DMS153 treated with DMSO at 0.1 percent for 48 hours (cell line): Measurements from ENCODE around the gene PARD6A.
"Not testable (repeated sequence)": the region's sequence is repeated elsewhere in the genome, so short reads cannot be mapped to it uniquely, and the experiment has no call there.

Source experiments
- DNase-seq: peaks from one replicate; lab custom pipeline; 2025; ENCODE audit not compliant: unreplicated experiment; lab: John Stamatoyannopoulos, UW

The PARD6A gene

DNA sequence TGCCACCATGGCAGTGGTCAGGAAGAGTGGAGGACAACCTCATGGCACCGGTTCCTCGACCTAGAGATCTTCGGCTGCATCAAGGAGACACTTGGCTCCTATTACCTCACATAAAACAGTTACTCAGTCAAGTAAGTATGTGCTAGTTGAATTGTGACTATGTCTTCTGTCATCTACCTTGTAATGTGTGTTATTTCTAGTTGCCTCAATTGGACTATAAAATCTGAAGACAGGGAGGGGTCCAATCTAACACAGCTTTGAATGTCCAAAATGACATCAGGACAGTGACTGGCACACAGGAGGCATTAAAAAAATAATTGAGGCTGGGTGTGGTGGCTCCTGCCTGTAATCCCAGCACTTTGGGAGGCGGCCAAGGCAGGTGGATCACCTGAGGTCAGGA is 23.0 kb downstream of the PARD6A start:
- DNase-seq = no peak

DNA sequence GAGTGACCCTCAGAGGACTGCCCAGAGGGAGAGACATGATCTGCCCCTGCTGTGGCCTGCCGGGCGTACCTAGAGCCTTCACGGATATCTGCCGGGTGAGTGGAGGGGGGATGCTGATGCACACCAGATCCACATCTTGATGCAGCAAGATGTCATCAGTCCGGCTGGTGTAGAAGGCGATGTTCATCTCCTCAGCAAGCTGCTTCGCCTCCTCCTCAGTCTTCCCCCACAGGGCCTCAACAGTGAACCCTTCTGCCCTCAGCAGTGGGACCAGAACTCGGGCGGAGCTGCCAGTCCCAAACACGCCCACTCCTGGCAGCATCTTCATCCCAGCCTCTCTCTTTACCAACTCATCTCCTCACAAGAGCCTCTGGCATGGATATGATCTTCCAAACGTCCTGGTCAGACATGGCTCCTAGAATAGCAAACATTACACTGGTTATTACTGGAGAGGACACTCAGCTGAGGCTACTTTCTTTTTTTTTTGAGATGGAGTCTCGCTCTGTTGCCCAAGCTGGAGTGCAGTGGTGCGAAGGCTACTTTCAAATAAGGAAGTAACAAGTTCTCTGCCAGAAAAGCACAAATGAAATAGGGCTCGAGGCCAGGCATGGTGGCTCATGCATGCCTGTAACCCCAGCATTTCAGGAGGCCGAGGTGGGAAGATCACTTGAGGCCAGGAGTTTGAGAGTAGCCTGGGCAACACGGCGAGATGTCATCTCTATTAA is 24.8 kb downstream of the PARD6A start:
- no peak for DNase-seq

DNA sequence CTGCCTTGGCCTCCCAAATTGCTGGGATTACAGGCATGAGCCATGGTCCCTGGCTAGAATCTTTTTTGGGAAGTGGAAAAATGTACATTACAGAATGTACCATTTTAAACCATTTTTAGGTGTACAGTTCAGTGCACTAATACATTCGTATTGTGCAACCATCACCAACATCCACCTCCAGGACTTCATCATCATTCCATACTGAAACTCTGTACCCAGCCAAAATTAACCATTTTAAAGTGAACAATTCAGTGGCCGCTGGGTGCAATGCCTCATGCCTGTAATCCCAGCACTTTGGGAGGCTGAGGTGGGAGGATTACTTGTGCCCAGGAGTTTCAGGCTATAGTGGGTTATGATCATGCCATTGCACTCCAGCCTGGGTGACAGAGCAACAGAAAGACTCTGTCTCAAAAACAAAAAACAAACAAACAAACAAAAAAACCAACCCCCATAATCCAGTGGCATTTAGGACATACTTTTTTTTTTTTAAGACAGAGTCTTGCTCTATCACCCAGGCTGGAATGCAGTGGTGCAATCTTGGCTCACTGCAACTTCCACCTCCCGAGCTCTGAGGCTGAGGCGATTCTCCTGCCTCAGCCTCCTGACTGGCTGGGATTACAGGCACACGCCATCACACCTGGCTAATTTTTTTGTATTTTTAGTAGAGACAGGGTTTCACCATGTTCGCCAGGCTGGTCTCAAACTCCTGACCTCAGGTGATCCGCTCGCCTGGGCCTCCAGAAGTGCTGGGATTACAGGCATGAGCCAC is 32.9 kb downstream of the PARD6A start:
- not testable (repeated sequence) for DNase-seq

DNA sequence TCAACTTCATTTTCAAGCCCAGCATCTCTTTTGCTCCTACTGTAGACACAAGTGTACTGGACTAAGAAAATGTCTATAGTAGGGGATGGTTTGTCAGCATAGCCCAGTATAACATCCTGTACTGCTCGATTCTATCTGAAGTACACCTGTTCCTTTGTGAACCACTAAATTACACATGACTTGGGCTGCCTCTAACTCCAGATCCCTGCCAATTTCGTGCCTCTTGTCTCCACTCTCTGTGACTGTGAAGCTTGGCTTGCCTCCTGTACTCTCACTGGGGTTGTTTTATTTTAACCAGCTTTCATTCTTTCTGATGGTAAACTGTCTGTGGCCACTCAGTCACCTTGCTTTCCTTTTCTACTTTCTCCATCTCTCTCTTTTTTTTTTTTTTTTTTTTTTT is 33.9 kb downstream of the PARD6A start:
- DNase-seq = no peak

DNA sequence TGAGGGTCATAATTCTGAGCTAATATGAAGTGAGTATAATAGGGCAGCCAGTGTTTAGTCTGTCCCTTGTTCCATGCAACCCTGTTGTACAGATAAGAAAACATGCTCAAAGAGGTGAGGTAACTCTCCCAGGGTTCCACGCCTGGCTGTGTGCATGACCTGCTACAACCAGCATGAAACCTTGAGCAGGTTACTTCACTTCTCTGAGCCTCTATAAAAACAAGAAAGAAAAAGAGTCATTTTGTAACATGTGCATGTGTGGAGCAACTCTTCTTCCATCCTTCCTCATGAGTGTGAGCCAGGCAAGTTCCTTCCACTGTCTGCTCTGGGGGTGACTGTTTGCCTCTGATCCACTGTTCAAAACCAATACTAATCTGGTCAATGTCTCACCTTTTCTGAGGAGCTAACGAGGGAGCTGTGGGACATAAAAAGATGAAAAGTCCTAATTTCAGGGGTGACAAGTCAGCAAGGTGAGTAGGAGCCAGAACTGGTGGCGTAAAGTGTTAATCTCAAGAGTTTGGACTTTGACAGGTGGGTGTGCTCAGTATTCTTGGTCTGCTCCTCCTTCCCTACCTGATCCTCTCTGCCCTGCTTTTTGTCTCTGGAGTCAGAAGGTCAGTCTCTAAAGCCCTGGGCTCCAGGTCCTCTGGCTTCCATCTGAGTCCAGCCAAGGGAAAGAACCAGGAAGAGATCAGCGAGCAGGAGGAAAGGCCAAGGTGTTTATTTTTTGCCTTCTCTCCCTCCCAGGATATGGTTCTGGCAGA is 36.8 kb downstream of the PARD6A start:
- no peak for DNase-seq

DNA sequence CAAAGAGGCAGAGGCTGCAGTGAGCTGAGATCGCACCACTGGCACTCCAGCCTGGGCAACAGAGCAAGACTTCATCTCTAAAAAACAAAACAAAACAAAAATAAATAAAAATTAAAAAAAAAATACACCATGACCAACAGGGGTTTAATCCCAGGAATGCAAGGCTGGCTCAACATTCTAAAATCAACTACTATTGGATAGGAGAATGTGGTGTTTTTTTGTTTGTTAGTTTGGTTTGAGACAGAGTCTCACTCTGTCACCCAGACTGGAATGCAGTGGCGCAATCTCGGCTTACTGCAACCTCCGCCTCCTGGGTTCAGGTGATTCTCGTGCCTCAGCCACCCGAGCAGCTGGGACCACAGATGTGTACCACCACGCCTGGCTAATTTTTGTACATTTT is 38.5 kb downstream of the PARD6A start:
- DNase-seq = no peak

DNA sequence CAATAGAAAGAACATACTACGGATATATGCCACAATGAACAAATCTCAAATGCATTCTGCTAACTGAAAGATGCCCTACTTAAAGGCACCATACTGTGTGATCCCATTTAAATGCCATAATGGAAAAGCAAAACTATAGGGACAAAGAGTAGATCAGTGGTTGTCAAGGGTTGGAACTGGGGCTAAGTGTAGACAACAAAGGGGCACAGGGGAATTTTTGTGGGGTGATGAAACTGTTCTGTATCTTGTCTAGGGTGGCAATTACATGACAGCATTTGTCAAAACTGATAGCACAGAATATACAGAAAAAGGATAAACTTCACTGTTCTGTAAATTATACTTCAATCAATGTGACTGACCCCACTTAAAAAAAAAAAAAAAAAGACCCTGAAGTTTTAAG is 40.7 kb downstream of the PARD6A start:
- DNase-seq = no peak

DNA sequence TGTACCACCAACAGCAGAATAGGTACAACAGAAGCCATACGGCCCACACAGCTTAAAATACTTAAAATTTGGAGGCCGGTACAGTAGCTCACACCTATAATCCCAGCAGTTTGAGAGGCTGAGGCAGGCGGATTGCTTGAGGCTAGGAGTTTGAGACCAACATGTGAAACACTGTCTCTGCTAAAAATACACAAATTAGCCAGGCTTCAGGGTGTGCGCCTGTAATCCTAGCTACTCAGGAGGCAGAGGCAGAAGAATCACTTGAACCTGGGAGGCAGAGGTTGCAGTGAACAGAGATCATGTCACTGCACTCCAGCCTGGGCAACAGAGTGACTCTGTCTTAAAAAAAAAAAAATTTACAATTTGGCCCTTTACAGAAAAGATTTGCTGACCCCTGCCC is 41.4 kb downstream of the PARD6A start:
- no peak for DNase-seq

DNA sequence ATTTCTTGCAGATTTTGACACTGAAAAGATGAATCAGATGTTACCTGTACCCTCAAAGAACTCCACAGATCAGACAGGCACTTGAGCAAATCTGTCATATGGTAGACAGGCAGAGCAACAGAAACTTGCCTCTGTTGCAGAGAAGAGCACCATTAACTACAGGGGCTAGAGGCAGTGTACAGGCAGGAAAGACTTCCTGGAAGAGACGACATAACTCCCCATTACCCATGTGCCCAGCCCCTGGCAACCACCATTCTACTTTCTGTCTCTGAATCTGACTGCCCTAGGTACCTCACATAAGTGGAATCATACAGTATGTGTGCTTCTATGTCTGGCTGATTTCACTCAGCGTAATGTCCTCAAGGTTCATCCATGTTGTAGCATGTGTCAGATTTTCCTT is 42.9 kb downstream of the PARD6A start:
- no peak for DNase-seq

DNA sequence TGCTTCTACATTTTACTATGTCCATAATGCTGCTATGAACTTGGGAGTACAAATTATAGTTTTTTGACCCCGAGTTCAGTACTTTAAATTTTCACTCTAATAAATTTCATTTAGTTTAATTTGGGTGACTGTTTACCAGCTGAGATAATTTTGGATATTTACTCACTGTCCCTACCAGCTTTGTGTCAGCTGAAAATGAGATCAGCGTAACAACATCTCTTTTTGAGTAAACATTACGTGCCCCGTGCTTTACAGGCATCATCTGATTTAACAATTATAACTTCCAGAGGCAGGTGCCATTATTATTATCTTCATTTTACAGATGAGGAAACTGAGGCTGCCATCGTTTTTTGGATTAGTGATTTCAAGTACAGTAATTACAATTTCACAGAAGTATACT is 43.4 kb downstream of the PARD6A start:
- no peak for DNase-seq

DNA sequence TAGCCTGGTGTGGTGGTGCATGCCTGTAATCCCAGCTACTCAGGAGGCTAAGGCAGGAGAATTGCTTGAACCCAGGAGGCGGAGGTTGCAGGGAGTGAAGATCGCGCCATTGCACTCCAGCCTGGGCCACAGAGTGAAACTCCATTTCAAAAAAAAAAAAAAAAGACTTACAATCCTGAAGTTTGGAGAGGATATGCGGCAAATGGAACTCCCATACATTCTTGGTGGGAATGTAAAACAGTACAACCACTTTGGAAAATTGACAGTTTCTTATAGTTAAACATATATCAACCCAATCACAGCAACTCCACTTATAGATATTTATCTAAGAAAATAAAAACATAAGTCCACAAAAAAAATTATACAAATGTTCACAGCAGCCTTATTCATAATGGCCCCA is 46.5 kb downstream of the PARD6A start:
- DNase-seq = no peak

DNA sequence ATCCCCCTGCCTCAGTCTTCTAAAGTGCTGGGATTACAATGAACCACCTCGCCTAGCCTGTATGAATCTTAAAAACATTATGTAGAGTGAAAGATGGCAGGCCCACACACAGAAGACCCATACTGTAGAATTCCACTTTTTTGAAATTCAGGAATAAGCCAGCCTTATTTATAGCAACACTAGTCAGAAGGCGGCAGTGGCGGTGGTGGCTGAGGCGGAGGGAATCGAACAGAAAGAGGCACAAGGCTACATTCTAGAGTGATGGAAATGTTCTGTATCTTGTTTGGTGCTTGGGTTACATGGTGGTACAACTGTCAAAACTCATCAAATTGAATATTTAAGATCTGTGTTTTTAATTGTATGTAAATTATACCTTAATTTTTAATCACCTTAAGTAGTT is 47.0 kb downstream of the PARD6A start:
- no peak for DNase-seq

DNA sequence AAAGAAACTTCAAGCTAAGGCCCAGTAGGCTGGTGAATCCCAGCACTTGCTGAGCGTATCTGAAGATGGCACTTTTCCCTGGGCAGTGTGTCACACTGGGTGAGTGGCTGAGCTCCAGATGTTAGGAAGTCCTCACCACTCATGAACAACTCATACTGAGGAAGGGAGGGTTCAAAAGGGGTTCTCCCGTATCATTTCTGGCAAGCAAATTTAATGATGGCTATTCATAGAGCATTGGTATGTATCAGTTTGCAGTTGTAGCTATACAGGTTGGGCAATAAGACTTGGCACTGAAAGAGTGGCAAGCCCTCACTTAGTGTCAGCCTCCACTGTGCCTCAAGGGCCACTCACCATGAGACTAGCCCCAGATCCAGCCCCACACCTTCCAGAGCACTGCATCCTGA is 47.6 kb downstream of the PARD6A start:
- DNase-seq = no peak

DNA sequence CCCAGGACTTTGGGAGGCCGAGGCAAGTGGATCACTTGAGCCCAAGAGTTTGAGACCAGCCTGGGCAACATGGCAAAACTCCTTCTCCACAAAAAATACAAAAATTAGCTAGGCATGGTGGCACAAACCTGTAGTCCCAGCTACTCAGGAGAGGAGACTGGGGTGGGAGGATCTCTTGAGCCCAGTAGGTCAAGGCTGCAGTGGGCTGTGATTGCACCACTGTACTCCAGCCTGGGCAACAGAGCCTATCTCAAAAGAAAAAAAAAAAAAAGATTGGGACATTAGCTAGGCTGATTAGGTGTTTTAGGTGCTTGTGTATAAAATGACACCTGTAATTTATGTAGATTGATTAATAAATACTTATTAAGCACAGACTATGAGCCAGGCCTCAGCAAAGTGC is 48.3 kb downstream of the PARD6A start:
- DNase-seq = no peak

DNA sequence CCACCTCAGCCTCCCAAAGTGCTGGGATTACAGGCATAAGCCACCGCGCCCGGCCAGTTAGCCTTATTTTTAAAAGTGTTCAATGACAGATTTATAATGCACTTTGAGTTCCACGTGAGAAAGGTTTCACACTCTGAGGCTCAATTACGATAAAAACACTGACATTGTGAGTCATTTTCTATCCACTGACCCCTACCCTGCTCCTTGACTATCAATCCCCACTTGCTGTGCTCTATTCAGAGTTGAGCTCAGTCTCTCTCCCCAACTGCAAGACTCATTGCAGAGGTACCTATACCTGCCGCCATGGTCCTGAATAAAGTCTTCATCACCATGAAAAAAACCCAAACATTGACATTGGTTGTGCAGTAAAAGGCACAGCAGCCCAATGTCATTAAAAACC is 49.8 kb downstream of the PARD6A start:
- no peak for DNase-seq
